ENCODE measurements around the gene ZZZ3. TPM values are rescaled to one million over a fixed set of nuclear protein-coding genes. Genes with fewer than 3 reads are reported as not detected.
A peak's percentile ranks its signal among the peaks of the same experiment; 100 is the strongest.

The ZZZ3 gene
- total and polyA plus RNA-seq, 10 of the 15 experiments (the other 5 are each of a cell fraction or from before 2014, with no cell fraction given), result 10.5 to 44.1 (median 29.5) TPM

- TF ChIP-seq ATF2 (IDR thresholded peaks at IDR 0.05; ENCODE audit: low read length) (no peak), PML (IDR thresholded peaks at IDR 0.05; ENCODE audit: low read length) (peak; percentile 63; the same call in 1 of the 2 replicates), CREB1 (IDR thresholded peaks at IDR 0.05; ENCODE audit: low read depth) (0 out of 2 replicates have a peak, but pooled peaks have one; percentile 25), TCF12 (IDR thresholded peaks at IDR 0.05; ENCODE audit: low read depth, low read length) (peak; percentile 39; the same call in 1 of the 2 replicates), ZBTB11 (CRISPR knock-in tag; IDR thresholded peaks at IDR 0.05) (peak; percentile 47; the same call in 1 of the 2 replicates), MLLT1 (IDR thresholded peaks at IDR 0.05) (0 out of 2 replicates have a peak, but pooled peaks have one; percentile 51), RELA (IDR thresholded peaks at IDR 0.05; ENCODE audit: borderline replicate concordance, partially characterized antibody) (peak; percentile 35), IKZF1 (conservative IDR thresholded peaks at IDR 0.05) (peak; percentile 92), ZNF24 (IDR thresholded peaks at IDR 0.05) (peak; percentile 39; the same call in 1 of the 2 replicates), MAX (IDR thresholded peaks at IDR 0.05; ENCODE audit: low read depth, low read length) (peak; percentile 9; the same call in 1 of the 2 replicates)
Measured at GRCh38 chr1:77683160-77684148, 996 bp upstream of the ZZZ3 start (continued).

All from GM12878 (cell line).